Liver (tissue), 3 donors: ENCODE measurements around the gene NCAM2.

Source experiments
- ATF3 ChIP-seq: IDR thresholded peaks from 2 replicates; pipeline ENCODE4 v1.6.1; 2016; ENCODE audit warnings: antibody characterized with exemption
- RXRA ChIP-seq, 2 donors: IDR thresholded peaks; 2 replicates each; pipeline ENCODE4 v1.6.1; 2017 to 2018; ENCODE audit warnings: antibody characterized with exemption in 2 of 2, mild to moderate bottlenecking in 1 of 2
- SP1 ChIP-seq: IDR thresholded peaks from 2 replicates; pipeline ENCODE4 v1.6.1; 2018; ENCODE audit warnings: antibody characterized with exemption, mild to moderate bottlenecking
- TAF1 ChIP-seq: conservative IDR thresholded peaks from 2 replicates; pipeline ENCODE4 v1.6.1; 2016; ENCODE audit warnings: antibody characterized with exemption, mild to moderate bottlenecking
- TF ChIP-seq, protein P1 (sequence below): fragments of 150-350 bp; IDR thresholded peaks from 2 replicates; pipeline ENCODE4 v1.5.1; 2017; ENCODE audit warnings: improper control_type of control experiment, low read depth, low read length; ENCODE audit not compliant: missing input control
- TF ChIP-seq, protein P2 (sequence below): IDR thresholded peaks from 2 replicates; pipeline ENCODE4 v1.6.1; 2016; ENCODE audit warnings: antibody characterized with exemption, mild to moderate bottlenecking
- donor health status: healthy.
- donor health status: healthy.

- TF ChIP-seq TAF1 (no peak), RXRA (IDR thresholded peaks at IDR 0.05) (no peak), SP1 (no peak), ATF3 (no peak)
- TF ChIP-seq, protein P1, sequence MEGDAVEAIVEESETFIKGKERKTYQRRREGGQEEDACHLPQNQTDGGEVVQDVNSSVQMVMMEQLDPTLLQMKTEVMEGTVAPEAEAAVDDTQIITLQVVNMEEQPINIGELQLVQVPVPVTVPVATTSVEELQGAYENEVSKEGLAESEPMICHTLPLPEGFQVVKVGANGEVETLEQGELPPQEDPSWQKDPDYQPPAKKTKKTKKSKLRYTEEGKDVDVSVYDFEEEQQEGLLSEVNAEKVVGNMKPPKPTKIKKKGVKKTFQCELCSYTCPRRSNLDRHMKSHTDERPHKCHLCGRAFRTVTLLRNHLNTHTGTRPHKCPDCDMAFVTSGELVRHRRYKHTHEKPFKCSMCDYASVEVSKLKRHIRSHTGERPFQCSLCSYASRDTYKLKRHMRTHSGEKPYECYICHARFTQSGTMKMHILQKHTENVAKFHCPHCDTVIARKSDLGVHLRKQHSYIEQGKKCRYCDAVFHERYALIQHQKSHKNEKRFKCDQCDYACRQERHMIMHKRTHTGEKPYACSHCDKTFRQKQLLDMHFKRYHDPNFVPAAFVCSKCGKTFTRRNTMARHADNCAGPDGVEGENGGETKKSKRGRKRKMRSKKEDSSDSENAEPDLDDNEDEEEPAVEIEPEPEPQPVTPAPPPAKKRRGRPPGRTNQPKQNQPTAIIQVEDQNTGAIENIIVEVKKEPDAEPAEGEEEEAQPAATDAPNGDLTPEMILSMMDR = no peak
- TF ChIP-seq, protein P2, sequence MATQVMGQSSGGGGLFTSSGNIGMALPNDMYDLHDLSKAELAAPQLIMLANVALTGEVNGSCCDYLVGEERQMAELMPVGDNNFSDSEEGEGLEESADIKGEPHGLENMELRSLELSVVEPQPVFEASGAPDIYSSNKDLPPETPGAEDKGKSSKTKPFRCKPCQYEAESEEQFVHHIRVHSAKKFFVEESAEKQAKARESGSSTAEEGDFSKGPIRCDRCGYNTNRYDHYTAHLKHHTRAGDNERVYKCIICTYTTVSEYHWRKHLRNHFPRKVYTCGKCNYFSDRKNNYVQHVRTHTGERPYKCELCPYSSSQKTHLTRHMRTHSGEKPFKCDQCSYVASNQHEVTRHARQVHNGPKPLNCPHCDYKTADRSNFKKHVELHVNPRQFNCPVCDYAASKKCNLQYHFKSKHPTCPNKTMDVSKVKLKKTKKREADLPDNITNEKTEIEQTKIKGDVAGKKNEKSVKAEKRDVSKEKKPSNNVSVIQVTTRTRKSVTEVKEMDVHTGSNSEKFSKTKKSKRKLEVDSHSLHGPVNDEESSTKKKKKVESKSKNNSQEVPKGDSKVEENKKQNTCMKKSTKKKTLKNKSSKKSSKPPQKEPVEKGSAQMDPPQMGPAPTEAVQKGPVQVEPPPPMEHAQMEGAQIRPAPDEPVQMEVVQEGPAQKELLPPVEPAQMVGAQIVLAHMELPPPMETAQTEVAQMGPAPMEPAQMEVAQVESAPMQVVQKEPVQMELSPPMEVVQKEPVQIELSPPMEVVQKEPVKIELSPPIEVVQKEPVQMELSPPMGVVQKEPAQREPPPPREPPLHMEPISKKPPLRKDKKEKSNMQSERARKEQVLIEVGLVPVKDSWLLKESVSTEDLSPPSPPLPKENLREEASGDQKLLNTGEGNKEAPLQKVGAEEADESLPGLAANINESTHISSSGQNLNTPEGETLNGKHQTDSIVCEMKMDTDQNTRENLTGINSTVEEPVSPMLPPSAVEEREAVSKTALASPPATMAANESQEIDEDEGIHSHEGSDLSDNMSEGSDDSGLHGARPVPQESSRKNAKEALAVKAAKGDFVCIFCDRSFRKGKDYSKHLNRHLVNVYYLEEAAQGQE = no peak
These were observed 120.9 kb downstream of the NCAM2 start for GRCh38 chr21:21119091-21119490.
